HepG2 (cell line): ENCODE measurements around the gene TMEM121. TPM values are rescaled to one million over a fixed set of nuclear protein-coding genes. Genes with fewer than 3 reads are reported as not detected.

Experiments
- ATAC-seq: fragments of 200-7000 bp; cut with Tn5 transposase; 3 replicates; pipeline ENCODE4 v1.9.1; 2020; ENCODE audit warnings: mild to moderate bottlenecking, moderate library complexity
- BruUV-seq: library from RNA; stranded (reverse); fragments of 400-500 nt; replicated peaks from 2 replicates; lab custom pipeline; 2021; lab: Mats Ljungman, UMichigan
- CTCF ChIA-PET: fragments of 300-600 bp; formaldehyde crosslinking; extraction: SDS; loops from one replicate; lab custom pipeline; 2021; ENCODE audit warnings: low total read pairs, inconsistent platforms, low intra/inter-chr PET ratio; lab: Yijun Ruan, JAX
- POLR2A ChIA-PET: fragments of 350-600 bp; sonication (Branson Sonifier 250); formaldehyde crosslinking; loops from one replicate; lab custom pipeline; 2020; ENCODE audit warnings: antibody characterized with exemption, inconsistent platforms; lab: Yijun Ruan, JAX
- DNase-seq: peaks from one replicate; pipeline ENCODE4 v3.0.0-alpha.2; 2015; ENCODE audit warnings: low spot score
- FAIRE-seq: peaks from 3 replicates; lab custom pipeline; 2011; peaks lifted over from hg19 to GRCh38; lab: Jason Lieb, UNC
- H2AFZ ChIP-seq: one replicate; pipeline ENCODE4 v1.6.1; 2011; ENCODE audit warnings: low read length, inconsistent platforms
- H3K27ac ChIP-seq: fragments of 300-600 bp; 3 replicates; pipeline ENCODE4 v1.8.0; 2011; ENCODE audit warnings: mixed run types, mild to moderate bottlenecking, mixed read lengths, low read length, inconsistent platforms; ENCODE audit not compliant: insufficient read depth; ENCODE audit errors: extremely low read length
- H3K27me3 ChIP-seq, 2 experiments: fragments of 200-600 bp in 1 of 2; 2 replicates in 1 of 2; 3 replicates in 1 of 2; pipeline versions ENCODE4 v1.6.0 to v1.8.0; 2011; ENCODE audit warnings: low read length in 2 of 2, mild to moderate bottlenecking in 2 of 2, moderate library complexity in 2 of 2, inconsistent platforms in 1 of 2; ENCODE audit not compliant: insufficient read depth in 2 of 2, control insufficient read depth in 1 of 2
- H3K36me3 ChIP-seq, 2 experiments: fragments of 200-600 bp in 1 of 2; replicated peaks in 1 of 2; 2 replicates in 1 of 2; 3 replicates in 1 of 2; pipeline versions ENCODE4 v1.5.1 to v1.8.0; 2011; ENCODE audit warnings: low read length in 2 of 2, inconsistent platforms in 1 of 2; ENCODE audit not compliant: insufficient read depth in 2 of 2, control insufficient read depth in 1 of 2
- H3K4me1 ChIP-seq: 2 replicates; pipeline ENCODE4 v1.5.1; 2012; ENCODE audit warnings: low read length, inconsistent platforms; ENCODE audit not compliant: insufficient read depth
- H3K4me2 ChIP-seq: 2 replicates; pipeline ENCODE4 v1.6.0; 2011; ENCODE audit warnings: low read depth, low read length, inconsistent platforms
- H3K4me3 ChIP-seq, 3 experiments: fragments of 200-600 bp in 1 of 3; sonication (generic), shearing (Covaris generic) in 1 of 3; replicated peaks in 1 of 3; 2 replicates each; pipeline ENCODE4 v1.5.1; 2011 to 2016; ENCODE audit warnings: low read length in 3 of 3, inconsistent platforms in 2 of 3, low read depth in 2 of 3, mild to moderate bottlenecking in 2 of 3, control low read depth in 1 of 3, mixed read lengths in 1 of 3; ENCODE audit not compliant: insufficient read depth in 1 of 3
- H3K79me2 ChIP-seq: one replicate; pipeline ENCODE4 v1.6.1; 2011; ENCODE audit warnings: low read length, inconsistent platforms; ENCODE audit not compliant: insufficient read depth
- H3K9ac ChIP-seq: 2 replicates; pipeline ENCODE4 v1.6.0; 2011; ENCODE audit warnings: mild to moderate bottlenecking, low read depth, low read length, inconsistent platforms; ENCODE audit not compliant: insufficient read depth
- H3K9me3 ChIP-seq: 2 replicates; pipeline ENCODE4 v1.5.1; 2012; ENCODE audit warnings: mild to moderate bottlenecking, low read length
- H4K20me1 ChIP-seq: 2 replicates; pipeline ENCODE4 v1.6.0; 2011; ENCODE audit warnings: inconsistent platforms, mild to moderate bottlenecking, low read length, moderate library complexity; ENCODE audit not compliant: insufficient read depth
- AGO1 ChIP-seq: fragments of 200-400 bp; formaldehyde crosslinking; IDR thresholded peaks from 2 replicates; pipeline ENCODE4 v1.6.1; 2017; ENCODE audit warnings: mild to moderate bottlenecking, low read depth, low read length, moderate library complexity; ENCODE audit not compliant: poor library complexity, severe bottlenecking
- AGO2 ChIP-seq: fragments of 200-400 bp; formaldehyde crosslinking; optimal IDR thresholded peaks from 2 replicates; pipeline ENCODE3; 2017; ENCODE audit warnings: mild to moderate bottlenecking, low read depth, low read length, moderate library complexity
- CREM ChIP-seq, 2 experiments: sonication (generic) in 1 of 2; formaldehyde crosslinking in 1 of 2; IDR thresholded peaks; 2 replicates each; pipeline versions ENCODE4 v1.4.0 to v1.6.1; 2016 to 2020; ENCODE audit warnings: antibody characterized with exemption in 1 of 2, mild to moderate bottlenecking in 1 of 2, missing genetic modification reagents in 1 of 2
- DR1 ChIP-seq: sonication (generic); formaldehyde crosslinking; IDR thresholded peaks from 2 replicates; pipeline ENCODE4 v1.8.0; 2021; ENCODE audit warnings: mild to moderate bottlenecking, missing genetic modification reagents, inconsistent platforms
- HNRNPL ChIP-seq: fragments of 200-400 bp; formaldehyde crosslinking; IDR thresholded peaks from 2 replicates; pipeline ENCODE4 v1.6.1; 2017; ENCODE audit warnings: mild to moderate bottlenecking, low read depth, low read length
- NFIB ChIP-seq: sonication (generic); formaldehyde crosslinking; IDR thresholded peaks from 2 replicates; pipeline ENCODE4 v1.9.0; 2021; ENCODE audit warnings: missing genetic modification reagents, mild to moderate bottlenecking, borderline replicate concordance
- PCBP1 ChIP-seq: fragments of 200-400 bp; formaldehyde crosslinking; IDR thresholded peaks from 2 replicates; pipeline ENCODE4 v1.6.1; 2017; ENCODE audit warnings: mild to moderate bottlenecking, low read depth, low read length, borderline replicate concordance
- POLR2A ChIP-seq, 2 experiments: IDR thresholded peaks; 2 replicates each; pipeline ENCODE4 v1.6.1; 2011; ENCODE audit warnings: low read depth in 2 of 2, low read length in 2 of 2, mild to moderate bottlenecking in 1 of 2, moderate library complexity in 1 of 2; ENCODE audit not compliant: insufficient read depth in 1 of 2
- POLR2G ChIP-seq: fragments of 200-400 bp; formaldehyde crosslinking; IDR thresholded peaks from 2 replicates; pipeline ENCODE4 v1.6.1; 2018; ENCODE audit warnings: mild to moderate bottlenecking, low read depth, low read length, moderate library complexity
- RBFOX2 ChIP-seq: fragments of 200-400 bp; formaldehyde crosslinking; IDR thresholded peaks from 2 replicates; pipeline ENCODE4 v1.6.1; 2017; ENCODE audit warnings: low read depth, mild to moderate bottlenecking, low read length
- YEATS2 ChIP-seq: sonication (generic); formaldehyde crosslinking; IDR thresholded peaks from 2 replicates; pipeline ENCODE4 v1.4.0; 2020; ENCODE audit warnings: missing genetic modification reagents, borderline replicate concordance
- ZNF430 ChIP-seq: sonication (generic); formaldehyde crosslinking; IDR thresholded peaks from 2 replicates; pipeline ENCODE4 v1.9.0; 2021; ENCODE audit warnings: mild to moderate bottlenecking, missing genetic modification reagents
- ZNF598 ChIP-seq: sonication (generic); formaldehyde crosslinking; IDR thresholded peaks from 2 replicates; pipeline ENCODE4 v1.5.1; 2020; ENCODE audit warnings: mild to moderate bottlenecking, missing genetic modification reagents, borderline replicate concordance
- ZNF749 ChIP-seq: sonication (generic); formaldehyde crosslinking; IDR thresholded peaks from 2 replicates; pipeline ENCODE4 v1.8.0; 2022; ENCODE audit warnings: mild to moderate bottlenecking, missing genetic modification reagents, moderate library complexity, borderline replicate concordance
- WGBS: methylation state at CpG from one replicate; pipeline ENCODE4 v1.1.6; 2017; ENCODE audit warnings: low lambda C conversion rate; 5-methylcytosine and 5-hydroxymethylcytosine counted together
- in situ Hi-C: cut with HindIII; loops from 2 replicates; pipeline ENCODE4 v1.10.0; 2017; ENCODE audit warnings: low pct_unique_long_range_greater_than_20kb; ENCODE audit not compliant: extremely low pct_ligation_motif_present
- intact Hi-C: fragments of 100-400 bp; cut with micrococcal nuclease; formaldehyde crosslinking; loops from one replicate; pipeline ENCODE4 v1.10.0; 2022; ENCODE audit not compliant: unreplicated experiment
- polyA plus RNA-seq, 8 experiments: library from polyadenylated mRNA; depleted of rRNA in 3 of 8; stranded (reverse) in 7 of 8; unstranded in 1 of 8; fragments of >200 nt; fragmentation: Illumina TruSeq in 4 of 8; extraction: Trizol in 4 of 8; gene quantifications; 2 replicates each; pipeline versions ENCODE4 v1.2.1 to v1.2.3, GENCODE V29; 2011 to 2016; ENCODE audit warnings: low read depth in 4 of 8, missing spikeins in 1 of 8, mixed read lengths in 1 of 8; ENCODE audit not compliant: insufficient read depth in 1 of 8
- total RNA-seq, 5 experiments: library from RNA; depleted of rRNA; stranded (reverse); fragments of >200 nt; fragmentation: Illumina TruSeq; extraction: Trizol; gene quantifications; 2 replicates each; pipeline ENCODE4 v1.2.3, GENCODE V29; 2016; ENCODE audit warnings: low read depth in 1 of 5
- TF ChIP-seq, protein P1 (sequence below): IDR thresholded peaks from 2 replicates; pipeline ENCODE4 v1.6.1; 2016; ENCODE audit warnings: mild to moderate bottlenecking

Gene TMEM121
- total and polyA plus RNA-seq, 2 of the 13 experiments (the other 11 are each of a cell fraction or from before 2014, with no cell fraction given): 6.6 to 19.0 TPM

DNA sequence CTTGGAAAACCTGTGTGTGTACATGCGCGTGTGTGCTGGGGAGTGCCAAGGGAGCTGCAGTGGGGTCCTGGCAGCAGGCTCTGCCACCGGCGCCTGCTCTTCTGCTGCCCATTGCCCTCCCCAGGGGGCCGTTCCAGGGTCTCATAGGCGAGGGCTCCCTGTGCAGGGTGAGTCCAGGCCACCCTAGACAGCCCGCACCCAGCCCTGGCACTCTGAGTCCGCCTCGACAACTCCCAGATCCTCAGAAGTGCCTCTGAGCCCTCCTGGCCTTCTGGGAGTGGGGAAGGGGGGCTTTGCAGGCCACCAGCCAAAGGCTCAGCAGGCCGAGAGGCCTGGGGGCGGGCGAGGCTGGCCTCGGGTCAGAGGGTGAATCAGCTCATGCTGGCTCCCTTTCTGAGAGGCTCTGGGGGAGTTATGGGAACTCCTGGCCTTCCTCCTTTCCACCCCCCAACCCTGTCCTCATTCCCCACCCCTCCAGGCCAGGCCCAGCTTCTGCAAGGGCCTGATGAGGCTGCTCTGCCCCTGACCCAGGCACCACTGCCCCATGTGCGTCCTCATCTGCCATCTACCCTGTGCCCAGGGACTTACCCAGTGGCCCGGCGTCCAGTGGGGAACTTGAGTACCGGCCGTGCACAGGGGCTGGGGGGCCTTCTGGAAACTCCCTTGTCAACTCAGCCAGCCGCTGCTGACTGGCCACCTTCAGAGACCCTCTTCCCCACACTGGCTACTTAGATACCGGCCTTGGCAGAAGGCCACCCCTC lies 37.4 kb upstream of the TMEM121 start:
- ChIA-PET CTCF (interaction anchor here (1.2 to 3.6 kb wide), 3 partner anchors 39 to 118 kb away, joined by 3 to 24 read pairs (median 10); no protein-coding TSS in a partner anchor), POLR2A (interaction anchor here (1.0 to 1.1 kb wide), 3 partner anchors 8 to 175 kb away, joined by 3 to 10 read pairs (median 3); partner anchors contain the start of gene PACS2)
- peaks cover under 1% of the 10 kb centered on the region for H3K79me2 ChIP-seq
- H3K9me3 ChIP-seq: no peaks in the 10 kb centered on the region
- ATAC-seq: no peak
- peak overlapping the region; percentile 14 for H3K27ac ChIP-seq
- intact Hi-C loops (loop anchor here (2.0 to 5.0 kb wide), 3 partner anchors 14 to 118 kb away; partner anchors contain the start of gene CRIP2), in situ Hi-C loops (loop anchor here (5.0 kb wide), 2 partner anchors 38 to 112 kb away; partner anchors contain the start of gene TMEM121)
- no peak for FAIRE-seq
- 58% methylated on average over 11 of the region's 20 CpGs for WGBS
- peaks cover 2 to 14% of the 10 kb centered on the region in 2 experiments; a peak in 3 of 5 replicates for H3K27me3 ChIP-seq
- peak overlapping the region; percentile 59 to 79 (median 70); a peak in 4 of 6 replicates for H3K4me3 ChIP-seq
- BruUV-seq: TSS peak; percentile 19
- peaks cover 68% of the 10 kb centered on the region for H3K4me1 ChIP-seq
- H3K9ac ChIP-seq: peak overlapping the region; percentile 84
- H4K20me1 ChIP-seq: no peaks in the 10 kb centered on the region
- TF ChIP-seq POLR2G (peak; percentile 44; the same call in 1 of the 2 replicates), RBFOX2 (peak; percentile 11; the same call in 1 of the 2 replicates), ZNF598 (CRISPR knock-in tag) (0 out of 2 replicates have a peak, but pooled peaks have one; percentile 9), ZNF430 (CRISPR knock-in tag) (peak; percentile 15; the same call in 1 of the 2 replicates), HNRNPL (0 out of 2 replicates have a peak, but pooled peaks have one; percentile 18), ZNF749 (no peak), DR1 (CRISPR knock-in tag) (0 out of 2 replicates have a peak, but pooled peaks have one; percentile 1), NFIB (CRISPR knock-in tag) (peak; percentile 60; the same call in 1 of the 2 replicates), AGO2 (peak; percentile 77), POLR2A (IDR thresholded peaks at IDR 0.05; ENCODE audit: insufficient read depth in 1 of 2, low read depth in 2 of 2, low read length in 2 of 2) (peak in 1 of 2 experiments; percentile 46; a peak in 1 of 4 replicates), CREM (IDR thresholded peaks at IDR 0.05) (no peak), CREM (CRISPR knock-in tag; IDR thresholded peaks at IDR 0.05) (no peak), YEATS2 (CRISPR knock-in tag) (no peak), AGO1 (peak; percentile 97), PCBP1 (peak; percentile 18; the same call in 1 of the 2 replicates)
- TF ChIP-seq, protein P1, sequence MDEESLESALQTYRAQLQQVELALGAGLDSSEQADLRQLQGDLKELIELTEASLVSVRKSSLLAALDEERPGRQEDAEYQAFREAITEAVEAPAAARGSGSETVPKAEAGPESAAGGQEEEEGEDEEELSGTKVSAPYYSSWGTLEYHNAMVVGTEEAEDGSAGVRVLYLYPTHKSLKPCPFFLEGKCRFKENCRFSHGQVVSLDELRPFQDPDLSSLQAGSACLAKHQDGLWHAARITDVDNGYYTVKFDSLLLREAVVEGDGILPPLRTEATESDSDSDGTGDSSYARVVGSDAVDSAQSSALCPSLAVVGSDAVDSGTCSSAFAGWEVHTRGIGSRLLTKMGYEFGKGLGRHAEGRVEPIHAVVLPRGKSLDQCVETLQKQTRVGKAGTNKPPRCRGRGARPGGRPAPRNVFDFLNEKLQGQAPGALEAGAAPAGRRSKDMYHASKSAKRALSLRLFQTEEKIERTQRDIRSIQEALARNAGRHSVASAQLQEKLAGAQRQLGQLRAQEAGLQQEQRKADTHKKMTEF (CRISPR knock-in tag): no peak
- H3K4me2 ChIP-seq: peak overlapping the region; percentile 97
- H3K36me3 ChIP-seq: 0 out of 5 replicates have a peak, but pooled peaks cover 0 to 3% of the 10 kb centered on the region in 2 experiments
- no peak for DNase-seq
- H2AFZ ChIP-seq: no peak overlapping the region
